HG03378 (cell line): ENCODE measurements around the gene DIAPH2.
"Not testable (repeated sequence)": the region's sequence is repeated elsewhere in the genome, so short reads cannot be mapped to it uniquely, and the experiment has no call there.

ENCODE experiments used
- ATAC-seq: cut with Tn5 transposase; IDR thresholded peaks from one replicate; pipeline ENCODE4 v1.9.1; 2021; ENCODE audit warnings: mild to moderate bottlenecking, moderate library complexity; ENCODE audit not compliant: unreplicated experiment

DIAPH2 gene

DNA sequence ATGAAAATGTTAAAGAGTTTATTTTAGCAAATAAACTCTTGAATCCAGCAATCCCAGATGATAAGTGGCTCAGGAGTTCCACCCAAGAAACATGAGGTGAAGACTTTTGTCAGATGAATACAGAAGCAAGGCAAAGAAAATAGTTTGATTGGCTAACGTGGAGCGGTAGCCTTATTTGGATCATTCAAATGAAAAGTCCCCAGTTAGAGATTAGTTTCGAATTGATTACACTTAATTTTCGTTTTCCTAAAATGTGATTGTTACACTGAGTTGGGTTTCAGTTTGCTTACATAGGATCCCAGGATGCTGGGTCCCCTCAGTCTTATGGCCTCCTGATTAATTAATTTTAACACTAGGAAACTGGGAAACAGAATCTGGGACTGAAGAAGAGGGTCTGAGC, 122.7 kb downstream of the DIAPH2 start:
- ATAC-seq = no peak

DNA sequence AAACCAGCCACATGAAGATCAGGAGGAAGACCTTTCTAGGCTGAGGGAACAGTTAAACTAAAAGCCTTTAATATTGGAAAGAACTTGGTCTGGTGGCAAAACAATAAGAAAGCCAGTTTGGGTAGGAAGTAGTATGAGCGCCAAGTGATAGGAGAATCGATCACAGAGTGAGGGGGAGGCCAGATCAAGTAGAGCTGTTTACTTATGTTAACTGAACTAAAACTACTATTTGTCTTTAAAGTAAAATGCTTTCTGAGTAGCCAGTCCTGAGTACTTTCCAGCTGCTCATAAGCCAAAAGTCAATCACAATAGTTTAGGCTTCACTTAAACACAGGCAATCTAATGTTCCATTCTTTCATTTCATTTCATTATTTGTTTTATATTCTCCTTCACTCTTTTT, 136.3 kb downstream of the DIAPH2 start:
- no peak for ATAC-seq

DNA sequence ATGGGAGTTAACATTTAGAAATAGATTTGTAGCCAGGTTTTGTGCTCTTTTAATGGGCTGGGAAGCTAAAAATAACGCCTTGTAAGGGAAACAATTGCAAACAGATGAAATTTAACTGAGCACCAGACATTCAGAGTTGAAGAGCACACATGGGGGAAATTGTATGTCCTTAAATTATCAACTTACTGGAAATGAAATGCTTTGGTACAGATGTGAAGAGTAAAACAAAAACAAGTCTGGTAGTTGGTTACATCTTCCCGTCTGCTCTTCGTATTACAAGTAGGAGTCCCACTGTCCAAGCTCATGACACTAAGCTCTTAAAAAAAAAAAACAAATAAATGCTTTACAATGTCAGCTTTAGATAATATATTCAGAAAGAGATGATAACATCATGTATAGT, 139.5 kb downstream of the DIAPH2 start:
- ATAC-seq = no peak

DNA sequence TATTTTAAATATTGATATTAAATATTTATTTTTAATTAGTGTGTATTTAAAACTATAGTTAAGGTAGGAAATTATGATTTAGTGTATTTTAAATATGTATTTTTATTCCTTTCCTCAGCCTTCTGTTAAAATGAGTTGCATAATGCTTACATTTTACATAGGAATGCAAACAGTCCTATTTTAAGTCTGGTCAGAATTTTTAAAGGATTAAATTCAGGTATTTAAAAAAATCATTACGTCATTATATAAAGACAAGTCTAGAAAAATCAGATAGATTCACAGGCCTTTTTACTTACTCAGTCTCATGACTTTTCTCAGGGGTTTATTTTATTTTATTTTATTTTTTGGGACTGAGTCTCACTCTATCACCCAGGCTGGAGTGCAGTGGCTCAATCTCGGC, 148.7 kb downstream of the DIAPH2 start:
- no peak for ATAC-seq

DNA sequence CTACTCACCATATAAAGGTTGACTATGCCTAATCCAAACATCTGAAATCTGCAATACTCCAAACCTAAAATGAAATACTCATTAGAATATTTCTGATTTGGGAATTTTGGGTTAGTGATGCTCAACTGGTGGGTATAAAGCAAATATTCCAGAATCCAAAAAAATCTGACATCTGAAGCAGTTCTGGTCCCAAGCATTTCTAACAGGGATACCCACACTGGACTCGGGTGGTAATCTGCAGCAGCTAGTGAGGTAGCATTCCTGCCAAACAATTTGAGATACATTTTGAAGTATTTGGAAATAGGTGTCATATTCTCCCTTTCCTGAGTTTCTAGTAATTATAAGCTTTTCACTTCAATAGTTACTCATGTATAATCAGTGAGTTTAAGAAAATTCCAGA, 149.5 kb downstream of the DIAPH2 start:
- no peak for ATAC-seq

DNA sequence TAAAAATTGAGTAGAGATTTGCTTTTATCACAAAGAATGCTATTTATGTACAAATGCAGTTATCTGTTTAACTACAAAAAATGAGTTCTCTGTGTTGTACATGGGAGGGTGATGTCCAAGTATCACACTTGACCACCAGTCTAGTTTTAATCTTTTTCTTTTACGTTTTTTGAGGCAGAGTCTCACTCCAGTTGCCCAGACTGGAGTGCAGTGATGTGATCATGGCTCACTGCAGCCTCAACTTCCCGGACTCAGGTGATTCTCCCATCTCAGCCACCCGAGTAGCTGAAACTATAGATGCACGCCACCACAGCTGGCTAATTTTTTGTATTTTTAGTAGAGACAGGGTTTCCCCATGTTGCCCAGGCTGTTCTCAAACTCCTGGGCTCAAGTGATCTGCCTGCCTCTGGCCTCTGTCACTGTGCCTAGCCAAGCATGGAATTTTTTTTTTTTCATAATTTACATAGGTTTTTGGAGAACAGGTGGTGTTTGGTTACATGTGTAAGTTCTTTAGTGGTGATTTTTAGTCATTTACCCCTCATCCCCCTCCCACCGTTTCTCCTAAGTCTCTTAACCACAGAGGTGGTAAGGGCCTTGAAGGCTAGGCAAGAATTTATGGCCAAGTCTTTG, 151.1 kb downstream of the DIAPH2 start:
- ATAC-seq = peak; percentile 73

DNA sequence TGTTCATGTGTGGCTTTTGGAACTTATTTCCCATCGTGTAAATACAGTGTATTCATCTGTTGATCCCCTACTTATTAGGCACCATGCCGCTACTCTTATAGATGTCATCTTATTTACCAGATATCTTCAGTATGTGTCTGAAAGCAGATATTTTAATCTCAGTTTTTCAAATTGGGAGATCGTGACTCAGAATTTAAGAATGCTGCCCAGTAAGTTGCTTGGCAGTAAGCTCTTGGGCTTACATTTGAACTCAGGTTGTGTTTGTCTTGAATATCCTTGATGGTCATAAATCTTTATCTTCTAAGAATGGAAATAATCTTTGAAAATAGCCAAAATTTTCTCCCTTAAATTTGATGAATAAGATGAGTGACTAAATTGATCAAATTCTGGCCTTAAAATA, 153.2 kb downstream of the DIAPH2 start:
- no peak for ATAC-seq

DNA sequence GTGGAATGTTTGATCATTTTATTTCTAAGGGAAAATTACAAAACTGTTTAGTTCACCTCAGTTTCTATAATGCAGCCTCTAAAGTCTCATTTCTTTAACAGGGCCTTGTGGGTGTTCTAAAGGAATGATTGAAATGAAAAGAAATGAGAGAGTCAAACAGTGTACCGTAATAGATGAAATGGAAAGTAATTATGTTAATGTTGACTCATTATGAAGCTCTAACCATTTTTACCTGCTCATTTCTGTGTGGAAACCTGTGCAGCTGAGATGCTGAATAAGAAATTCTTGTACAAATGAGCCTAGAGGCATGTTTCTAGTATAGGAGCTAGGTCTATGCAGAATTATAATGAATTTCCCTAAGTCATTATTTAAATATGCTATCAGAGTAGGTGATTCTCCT, 153.9 kb downstream of the DIAPH2 start:
- no peak for ATAC-seq

DNA sequence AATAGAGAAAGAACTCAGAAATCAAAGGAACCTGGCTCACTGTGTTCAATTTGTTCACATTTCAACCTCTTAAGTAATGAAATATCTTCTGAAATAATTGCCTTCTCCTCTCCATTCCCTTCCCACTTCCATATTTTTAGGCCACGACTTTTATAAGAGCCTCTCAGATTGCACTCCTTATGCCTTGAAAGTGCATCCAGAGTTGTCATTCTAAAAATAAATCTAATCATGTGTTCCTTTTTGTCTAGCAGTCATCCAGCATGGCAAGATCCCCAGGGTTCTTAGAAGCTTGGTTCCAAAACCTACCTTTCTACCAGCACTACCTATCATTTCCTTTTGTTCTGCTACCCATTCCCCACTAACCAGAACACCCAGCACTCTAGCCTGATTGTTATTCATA, 156.7 kb downstream of the DIAPH2 start:
- ATAC-seq = no peak

DNA sequence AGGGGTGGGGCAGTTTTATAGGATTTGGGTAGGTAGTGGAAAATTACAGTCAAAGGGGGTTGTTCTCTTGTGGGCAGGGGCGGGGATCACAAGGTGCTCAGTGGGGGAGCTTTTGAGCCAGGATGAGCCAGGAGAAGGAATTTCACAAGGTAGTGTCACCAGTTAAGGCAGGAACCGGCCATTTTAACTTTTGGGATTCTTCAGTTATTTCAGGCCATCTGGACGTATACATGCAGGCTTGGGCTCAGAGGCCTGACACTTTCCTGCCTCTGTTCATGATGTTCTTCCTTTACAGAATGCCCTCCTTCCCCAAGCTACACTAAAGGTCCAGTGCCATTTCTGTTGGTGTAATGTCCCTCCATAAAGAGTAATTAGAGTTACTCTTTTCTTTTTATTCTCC, 157.2 kb downstream of the DIAPH2 start:
- not testable (repeated sequence) for ATAC-seq

DNA sequence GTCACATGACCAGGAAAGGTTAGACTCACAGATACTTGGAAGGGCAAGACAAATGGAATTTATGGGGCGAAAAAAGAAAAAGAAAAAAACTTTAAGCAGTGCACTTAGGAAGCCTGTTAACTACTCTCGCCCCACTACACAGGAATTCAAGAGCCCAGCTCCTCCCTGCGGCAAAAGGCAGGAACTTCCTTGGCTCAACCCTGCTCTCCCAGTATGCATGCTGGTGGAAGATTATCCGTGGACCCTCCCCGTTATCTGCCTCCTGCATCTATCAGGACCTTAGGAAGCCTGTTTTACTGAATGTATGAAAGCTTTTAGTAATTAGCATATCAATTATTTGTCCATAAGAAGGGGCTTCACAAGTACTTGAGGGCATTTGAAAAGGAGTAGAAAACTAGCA, 158.9 kb downstream of the DIAPH2 start:
- no peak for ATAC-seq

DNA sequence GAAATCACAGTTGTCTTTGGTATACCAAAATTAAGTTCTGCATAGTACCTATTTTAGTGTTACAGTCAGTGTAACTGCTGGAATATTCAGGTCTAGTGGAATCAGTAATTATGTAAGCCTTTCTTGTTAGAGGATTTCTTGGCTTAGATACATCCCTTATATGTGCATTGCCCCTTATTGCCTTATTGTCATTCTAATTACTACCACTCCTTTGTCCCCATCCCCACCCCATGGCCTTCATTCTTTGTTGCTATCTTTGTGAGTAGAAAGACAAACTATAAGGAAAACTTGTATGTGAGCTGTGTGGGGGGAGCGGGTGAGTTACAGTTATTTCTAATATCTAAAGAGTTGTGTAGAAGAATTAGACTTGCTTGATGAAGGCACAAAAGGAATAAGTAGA, 162.2 kb downstream of the DIAPH2 start:
- ATAC-seq = no peak

DNA sequence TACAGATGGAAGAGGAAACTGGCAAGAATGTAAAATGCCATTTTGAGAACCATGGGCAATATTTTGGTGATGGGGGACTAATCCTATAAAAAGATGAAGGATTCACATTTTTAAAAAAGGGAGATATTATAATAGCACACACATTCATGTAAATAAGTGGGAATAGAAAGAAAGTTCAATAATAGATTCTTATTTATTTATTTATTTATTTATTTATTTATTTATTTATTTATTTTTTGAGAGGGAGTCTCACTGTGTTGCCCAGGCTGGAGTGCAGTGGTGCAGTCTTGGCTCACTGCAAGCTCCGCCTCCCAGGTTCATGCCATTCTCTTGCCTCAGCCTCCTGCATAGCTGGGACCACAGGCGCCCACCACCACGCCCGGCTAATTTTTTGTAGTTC, 174.8 kb downstream of the DIAPH2 start:
- not testable (repeated sequence) for ATAC-seq

DNA sequence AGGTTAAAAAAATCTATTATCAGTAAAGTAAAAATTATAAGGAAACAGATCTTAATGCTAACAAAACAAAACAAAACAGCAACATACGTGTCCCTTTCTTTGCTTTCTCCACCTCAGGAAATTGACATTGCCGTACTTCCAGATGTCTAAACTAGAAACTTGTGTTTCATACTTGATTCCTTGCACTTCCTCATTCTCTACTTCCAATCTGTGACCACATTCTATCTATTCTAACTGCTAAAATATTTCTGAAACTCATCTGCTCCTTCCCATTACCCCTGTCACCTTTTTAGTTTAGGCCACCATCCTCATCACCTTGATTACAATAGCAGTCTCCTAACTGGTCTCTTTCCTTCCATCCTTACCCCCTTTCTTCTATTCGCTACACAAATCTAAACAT, 176.6 kb downstream of the DIAPH2 start:
- peak; percentile 68 for ATAC-seq

DNA sequence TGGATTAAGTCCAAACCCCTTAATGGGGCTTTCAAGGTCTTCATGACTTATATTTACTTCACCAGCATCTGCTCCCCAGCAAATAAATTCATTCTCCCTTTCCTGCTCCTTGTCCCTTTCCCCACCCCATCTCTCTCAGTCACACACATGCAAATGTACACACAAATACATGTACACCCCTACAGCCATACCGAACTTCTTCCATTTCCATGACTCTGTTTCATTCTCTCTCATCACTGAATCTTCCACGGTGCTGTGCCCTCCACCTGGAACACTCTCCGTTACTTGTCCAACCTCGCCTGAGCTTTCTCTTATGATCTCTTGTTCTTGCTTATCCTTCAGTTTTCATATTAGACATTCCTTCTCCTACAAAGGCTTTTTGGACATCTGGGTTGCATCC, 177.0 kb downstream of the DIAPH2 start:
- ATAC-seq = peak; percentile 33

DNA sequence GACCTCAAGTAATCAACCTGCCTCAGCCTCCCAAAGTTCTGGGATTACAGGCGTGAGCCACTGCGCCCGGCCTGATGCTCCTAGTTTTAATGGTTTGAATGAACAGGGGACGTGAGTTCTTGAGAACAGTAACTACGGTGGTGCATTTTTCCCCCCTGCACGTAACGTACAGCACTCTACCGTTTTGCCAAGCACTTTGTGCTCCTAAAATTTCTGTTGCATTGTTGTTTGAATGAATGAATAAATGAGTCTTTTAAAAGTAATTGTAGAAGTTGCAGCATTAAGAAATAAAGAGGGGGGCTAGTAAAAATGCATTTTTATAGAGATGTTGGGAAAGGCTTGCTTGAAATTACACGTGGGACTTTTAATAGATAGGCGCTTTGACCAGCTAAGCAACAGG, 199.0 kb downstream of the DIAPH2 start, which contains the start of gene RPA4:
RPA4 (plus strand) TSS at position 301 of the 400 bp plus-strand sequence. CDS start 403 bp downstream, outside the sequence.
- ATAC-seq = no peak

DNA sequence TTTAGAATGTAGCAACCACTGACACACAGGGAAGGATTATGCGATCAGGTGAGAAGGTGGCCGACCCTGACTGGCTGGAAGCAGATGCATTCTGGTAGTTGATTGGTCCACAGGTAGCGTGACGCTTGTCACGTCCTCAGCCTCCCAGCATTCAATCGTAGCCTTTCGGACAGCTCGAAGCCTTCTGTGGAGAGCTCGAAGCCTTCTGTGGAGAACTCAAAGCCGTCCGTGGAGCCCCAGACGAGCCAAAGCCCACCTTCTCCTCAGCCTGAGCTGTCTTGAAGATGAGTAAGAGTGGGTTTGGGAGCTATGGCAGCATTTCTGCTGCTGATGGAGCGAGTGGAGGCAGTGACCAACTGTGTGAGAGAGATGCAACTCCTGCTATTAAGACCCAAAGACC, 199.4 kb downstream of the DIAPH2 start:
- no peak for ATAC-seq

DNA sequence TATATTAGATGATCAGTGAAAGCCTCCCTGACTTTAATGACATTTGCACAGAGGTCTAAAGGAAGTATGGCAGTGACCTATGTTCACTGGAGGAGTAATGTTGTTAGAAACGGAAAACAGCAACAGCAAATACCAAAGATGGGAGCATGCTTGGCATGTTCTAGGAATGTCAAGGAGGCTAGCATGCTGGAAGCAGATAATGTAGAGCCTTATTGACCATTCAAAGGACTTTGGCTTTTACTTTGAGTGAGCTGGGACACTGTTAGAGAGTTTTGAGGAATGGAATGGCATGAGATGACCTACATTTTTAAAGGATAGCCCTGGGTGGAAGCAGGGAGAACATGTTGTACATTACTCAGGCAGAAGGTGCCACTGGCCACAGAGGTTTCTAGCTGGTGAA, 205.1 kb downstream of the DIAPH2 start:
- no peak for ATAC-seq

DNA sequence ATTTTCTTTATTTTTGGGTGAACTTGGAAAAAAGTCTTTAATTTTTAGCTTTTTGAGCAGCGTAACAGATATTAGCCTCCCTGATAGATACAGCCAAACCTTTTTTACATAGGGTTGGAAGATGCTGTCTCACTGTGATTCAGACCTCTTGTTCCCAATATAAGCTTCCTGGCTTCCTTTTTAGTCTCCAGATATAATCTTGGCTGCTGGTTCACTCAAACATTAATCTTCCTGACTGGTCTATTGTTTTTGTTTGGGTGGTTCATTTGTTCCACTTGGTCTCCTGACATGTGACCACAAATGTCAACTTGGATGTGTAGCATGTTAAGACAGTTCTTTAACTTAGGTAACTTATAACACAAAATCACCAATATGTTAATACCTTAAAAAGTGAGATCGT, 222.1 kb downstream of the DIAPH2 start:
- no peak for ATAC-seq

DNA sequence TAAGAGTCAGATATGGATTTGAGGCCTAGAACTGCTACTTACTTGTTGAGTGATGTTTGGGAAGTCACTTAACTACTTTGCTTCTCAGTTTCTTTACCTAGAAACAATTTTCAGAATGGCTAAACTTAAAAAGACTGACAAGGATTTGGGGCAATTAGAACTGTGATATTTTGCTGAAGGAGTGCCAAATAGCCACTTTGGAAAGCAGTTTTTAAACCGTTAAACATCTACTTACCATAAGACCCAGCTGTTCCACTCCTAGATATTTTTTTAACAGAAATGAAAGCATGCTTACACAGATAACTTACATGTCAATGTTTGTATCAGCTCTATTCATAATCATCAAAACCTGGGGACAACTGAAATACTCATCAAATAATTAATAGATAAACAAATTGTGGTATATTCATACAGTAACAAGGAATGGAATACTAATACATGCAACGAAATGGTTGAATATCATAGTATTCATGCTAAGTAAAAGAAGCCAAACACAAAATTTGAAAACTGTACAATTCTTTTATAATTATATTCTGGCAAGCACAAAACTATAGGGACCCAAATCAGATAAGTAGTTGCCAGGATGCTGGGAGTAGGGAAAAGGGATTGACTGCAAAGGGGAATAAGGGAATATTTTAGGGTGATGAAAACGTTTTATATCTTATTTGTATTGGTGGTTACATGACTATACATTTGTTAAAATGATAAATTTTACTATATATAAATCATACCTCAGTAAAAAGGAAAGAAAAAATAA, 223.1 kb downstream of the DIAPH2 start:
- ATAC-seq = no peak

DNA sequence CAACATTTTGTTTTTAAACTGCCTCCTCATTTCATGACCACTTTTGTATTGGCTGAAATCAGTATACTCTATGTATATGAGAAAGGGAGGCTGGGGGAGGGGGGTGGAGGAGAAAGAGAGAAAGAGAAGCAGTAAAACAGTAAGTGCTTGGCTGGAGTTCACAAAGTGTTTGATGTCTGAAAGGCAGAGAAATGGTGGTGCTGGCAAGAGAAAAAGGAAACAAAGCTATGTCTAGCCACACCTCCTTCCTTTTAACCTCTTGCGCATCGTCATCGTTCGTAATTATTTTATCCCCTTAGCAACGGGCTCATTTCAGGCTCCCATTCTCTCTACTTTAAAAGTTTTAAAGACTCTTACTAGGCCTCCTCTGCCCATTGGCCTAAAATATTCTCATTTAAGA, 224.6 kb downstream of the DIAPH2 start:
- ATAC-seq = no peak

DNA sequence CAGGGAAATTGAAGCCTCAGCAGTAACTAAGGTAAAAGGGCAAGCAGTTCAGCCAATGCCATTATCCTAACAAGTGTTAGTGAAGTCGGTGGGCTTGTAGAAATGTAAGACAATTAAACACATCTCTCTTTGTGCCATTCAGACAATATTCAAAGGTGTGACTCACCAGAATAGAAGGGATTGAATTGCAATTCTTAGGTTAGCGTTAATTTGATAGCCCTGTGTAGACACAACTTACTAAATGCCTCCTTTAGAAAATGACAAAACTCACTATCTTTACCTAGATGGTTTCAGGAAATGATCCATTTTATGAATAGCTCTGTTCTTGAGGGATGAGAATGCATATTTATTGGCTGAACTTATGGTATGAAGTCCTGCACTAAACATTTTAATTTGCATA, 234.2 kb downstream of the DIAPH2 start:
- ATAC-seq = no peak

DNA sequence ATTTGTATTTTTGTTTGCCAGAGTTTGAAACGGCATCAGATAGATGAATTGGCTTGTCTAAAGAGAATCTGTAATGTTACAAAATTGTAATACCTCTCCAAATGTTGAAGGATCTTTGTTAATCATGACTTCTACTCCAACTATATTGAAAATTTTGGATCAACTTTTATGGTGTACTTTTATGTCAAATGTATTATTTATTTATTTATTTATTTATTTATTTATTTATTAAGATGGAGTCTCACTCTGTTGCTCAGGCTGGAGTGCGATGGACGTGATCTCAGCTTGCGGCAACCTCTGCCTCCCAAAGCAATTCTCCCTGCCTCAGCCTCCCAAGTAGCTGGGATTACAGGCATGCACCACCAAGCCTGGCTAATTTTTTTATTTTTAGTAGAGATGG, 235.0 kb downstream of the DIAPH2 start:
- ATAC-seq = no peak
